Hepatocyte (in vitro differentiated cells): Measurements from ENCODE around the gene TAF1C. TPM values are rescaled to one million over a fixed set of nuclear protein-coding genes. Genes with fewer than 3 reads are reported as not detected.
A peak's percentile ranks its signal among the peaks of the same experiment; 100 is the strongest.

Experiments
- DNase-seq: peaks from one replicate; pipeline ENCODE4 v3.0.0-alpha.2; 2016; ENCODE audit warnings: low spot score
- H2AFZ ChIP-seq: fragments of 200-600 bp; sonication (generic); 2 replicates; pipeline ENCODE4 v1.6.0; 2016; ENCODE audit warnings: antibody characterized with exemption, mild to moderate bottlenecking
- H3K27ac ChIP-seq: fragments of 200-600 bp; sonication (generic); 2 replicates; pipeline ENCODE4 v1.5.1; 2016; ENCODE audit warnings: mild to moderate bottlenecking
- H3K27me3 ChIP-seq: fragments of 200-600 bp; sonication (generic); 2 replicates; pipeline ENCODE4 v1.6.1; 2016
- H3K36me3 ChIP-seq: fragments of 200-600 bp; sonication (generic); replicated peaks from 2 replicates; pipeline ENCODE4 v1.5.1; 2016; ENCODE audit warnings: low read depth; ENCODE audit not compliant: insufficient read depth
- H3K4me1 ChIP-seq: fragments of 200-600 bp; sonication (generic); 2 replicates; pipeline ENCODE4 v1.5.1; 2016; ENCODE audit warnings: mild to moderate bottlenecking, moderate library complexity; ENCODE audit not compliant: insufficient read depth
- H3K4me2 ChIP-seq: fragments of 200-600 bp; sonication (generic); 2 replicates; pipeline ENCODE4 v1.6.0; 2016
- H3K4me3 ChIP-seq: fragments of 200-600 bp; sonication (generic); 2 replicates; pipeline ENCODE4 v1.5.1; 2016; ENCODE audit warnings: mild to moderate bottlenecking
- H3K79me2 ChIP-seq: fragments of 200-600 bp; sonication (generic); 2 replicates; pipeline ENCODE4 v1.6.0; 2017; ENCODE audit warnings: mild to moderate bottlenecking
- H3K9me2 ChIP-seq: fragments of 200-600 bp; sonication (generic); replicated peaks from 2 replicates; pipeline ENCODE4 v1.6.0; 2017; ENCODE audit warnings: mild to moderate bottlenecking; ENCODE audit not compliant: insufficient read depth
- H3K9me3 ChIP-seq: fragments of 200-600 bp; sonication (generic); 2 replicates; pipeline ENCODE4 v1.5.1; 2016; ENCODE audit warnings: low read depth, mild to moderate bottlenecking
- H4K20me1 ChIP-seq: fragments of 200-600 bp; sonication (generic); 2 replicates; pipeline ENCODE4 v1.6.0; 2016; ENCODE audit warnings: mild to moderate bottlenecking; ENCODE audit not compliant: insufficient read depth, poor library complexity, severe bottlenecking
- EZH2 ChIP-seq: fragments of 200-600 bp; sonication (generic); IDR thresholded peaks from 2 replicates; pipeline ENCODE4 v1.6.1; 2016; ENCODE audit warnings: antibody characterized with exemption, mild to moderate bottlenecking, borderline replicate concordance
- EZH2phosphoT487 ChIP-seq: fragments of 200-600 bp; sonication (generic); IDR thresholded peaks from one replicate; pipeline ENCODE4 v1.6.1; 2018; ENCODE audit warnings: antibody characterized with exemption, mild to moderate bottlenecking, low read depth, moderate library complexity; ENCODE audit not compliant: unreplicated experiment, severe bottlenecking
- WGBS: methylation state at CpG from one replicate; pipeline ENCODE4 v1.1.6; 2016; ENCODE audit warnings: low lambda C conversion rate; ENCODE audit errors: missing lambda C conversion rate; 5-methylcytosine and 5-hydroxymethylcytosine counted together
- polyA plus RNA-seq: library from polyadenylated mRNA; unstranded; fragments of >200 nt; fragmentation: Nextera tagmentation; extraction: Ambion mirVana; gene quantifications from 2 replicates; pipeline ENCODE4 v1.2.1, GENCODE V29; 2016
- total RNA-seq: library from RNA; depleted of rRNA; stranded (reverse); fragments of >200 nt; gene quantifications from 2 replicates; pipeline ENCODE4 v1.2.3, GENCODE V29; 2014
- TF ChIP-seq, protein P1 (sequence below): fragments of 200-600 bp; sonication (generic); IDR thresholded peaks from 2 replicates; pipeline ENCODE4 v1.5.1; 2016; ENCODE audit warnings: antibody characterized with exemption, mild to moderate bottlenecking; ENCODE audit not compliant: poor library complexity

TAF1C gene
- total and polyA plus RNA-seq, 2 experiments from 2014 or later: 30.2 to 39.2 TPM

GRCh38 chr16:84181144-84181915 is 5.5 kb downstream of the TAF1C start:
- no peak overlapping the region for H3K4me2 ChIP-seq
- no peaks in the 10 kb centered on the region for H3K9me2 ChIP-seq
- DNase-seq: no peak
- no peak overlapping the region for H2AFZ ChIP-seq
- peaks cover 23% of the 10 kb centered on the region for H3K79me2 ChIP-seq
- H3K36me3 ChIP-seq: no peaks in the 10 kb centered on the region
- peaks cover 16% of the 10 kb centered on the region for H3K4me1 ChIP-seq
- no peaks in the 10 kb centered on the region for H3K27me3 ChIP-seq
- 98% methylated on average over 39 of the region's 41 CpGs for WGBS
- no peak overlapping the region for H3K4me3 ChIP-seq
- no peak overlapping the region for H3K27ac ChIP-seq
- TF ChIP-seq EZH2: no peak
- no peak for TF ChIP-seq EZH2phosphoT487
- TF ChIP-seq, protein P1, sequence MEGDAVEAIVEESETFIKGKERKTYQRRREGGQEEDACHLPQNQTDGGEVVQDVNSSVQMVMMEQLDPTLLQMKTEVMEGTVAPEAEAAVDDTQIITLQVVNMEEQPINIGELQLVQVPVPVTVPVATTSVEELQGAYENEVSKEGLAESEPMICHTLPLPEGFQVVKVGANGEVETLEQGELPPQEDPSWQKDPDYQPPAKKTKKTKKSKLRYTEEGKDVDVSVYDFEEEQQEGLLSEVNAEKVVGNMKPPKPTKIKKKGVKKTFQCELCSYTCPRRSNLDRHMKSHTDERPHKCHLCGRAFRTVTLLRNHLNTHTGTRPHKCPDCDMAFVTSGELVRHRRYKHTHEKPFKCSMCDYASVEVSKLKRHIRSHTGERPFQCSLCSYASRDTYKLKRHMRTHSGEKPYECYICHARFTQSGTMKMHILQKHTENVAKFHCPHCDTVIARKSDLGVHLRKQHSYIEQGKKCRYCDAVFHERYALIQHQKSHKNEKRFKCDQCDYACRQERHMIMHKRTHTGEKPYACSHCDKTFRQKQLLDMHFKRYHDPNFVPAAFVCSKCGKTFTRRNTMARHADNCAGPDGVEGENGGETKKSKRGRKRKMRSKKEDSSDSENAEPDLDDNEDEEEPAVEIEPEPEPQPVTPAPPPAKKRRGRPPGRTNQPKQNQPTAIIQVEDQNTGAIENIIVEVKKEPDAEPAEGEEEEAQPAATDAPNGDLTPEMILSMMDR: no peak
- no peaks in the 10 kb centered on the region for H3K9me3 ChIP-seq
- H4K20me1 ChIP-seq: no peaks in the 10 kb centered on the region

DNA sequence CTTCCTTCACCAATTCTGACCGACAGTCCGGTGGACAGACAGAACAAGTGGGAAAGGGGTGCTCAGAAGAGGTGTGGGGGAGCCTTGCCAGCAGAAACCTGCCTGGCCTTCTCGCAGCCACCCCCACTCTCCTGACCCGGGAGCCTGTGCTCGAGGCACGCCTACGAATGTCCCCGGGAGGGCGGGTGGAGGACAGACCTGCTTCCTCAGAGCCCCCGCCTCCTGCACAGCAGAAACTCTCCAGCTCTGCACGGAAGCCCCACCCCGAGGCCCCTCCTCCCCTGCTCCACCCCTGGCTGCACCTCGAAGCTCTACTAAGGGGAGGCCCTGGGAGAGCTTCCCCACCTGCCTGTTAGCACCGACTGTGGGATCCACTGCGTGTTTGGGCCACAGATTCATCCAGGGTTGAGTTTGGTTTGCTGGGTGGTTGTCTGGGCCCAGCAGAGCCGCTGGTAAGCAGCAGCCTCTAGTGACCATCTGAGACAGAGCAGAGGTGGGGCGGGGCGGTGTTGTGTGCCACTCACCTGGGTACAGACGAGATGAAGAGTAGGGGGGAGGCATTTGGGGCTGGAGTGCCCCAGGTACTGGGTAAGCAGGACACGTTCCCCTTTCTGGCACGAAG is 6.2 kb downstream of the TAF1C start:
- no peaks in the 10 kb centered on the region for H3K36me3 ChIP-seq
- TF ChIP-seq, protein P1: no peak
- no peak for TF ChIP-seq EZH2
- no peak for TF ChIP-seq EZH2phosphoT487
- no peaks in the 10 kb centered on the region for H4K20me1 ChIP-seq

DNA sequence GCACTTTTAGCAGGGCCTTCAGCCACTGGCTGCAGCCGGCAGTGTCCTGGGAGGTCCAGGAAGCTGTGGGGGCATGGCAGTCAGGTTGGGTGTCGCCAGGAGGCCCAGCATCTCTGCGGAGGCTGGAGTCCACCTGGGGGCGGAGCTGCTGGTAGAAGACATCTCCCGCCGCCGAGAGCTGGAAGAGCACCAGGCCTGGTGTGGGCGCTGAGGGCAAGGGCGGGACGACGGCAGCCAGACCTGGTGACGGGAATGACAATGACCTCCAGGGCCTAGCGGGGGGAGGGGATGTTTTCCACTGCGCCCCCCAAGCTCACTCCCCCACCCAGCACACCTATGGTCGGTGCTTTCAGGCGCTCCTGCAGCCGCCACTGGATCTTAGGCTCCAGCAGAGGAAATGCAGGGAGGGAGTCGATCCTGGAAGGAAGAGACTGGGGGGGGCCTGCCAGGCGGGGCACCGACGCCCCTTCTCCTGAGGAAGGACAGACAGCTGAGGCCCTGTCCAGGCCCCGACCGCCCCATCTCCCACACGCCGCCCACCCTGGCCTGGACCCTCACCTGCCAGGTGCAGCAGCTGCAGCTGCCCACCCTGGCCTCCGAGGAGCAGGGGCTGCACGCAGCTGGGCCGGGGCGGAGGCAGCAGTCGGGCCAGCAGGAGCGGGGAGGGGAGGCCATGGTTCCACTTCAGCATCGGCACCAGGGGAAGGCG is 7.1 kb downstream of the TAF1C start:
- peaks cover 7% of the 10 kb centered on the region for H3K79me2 ChIP-seq
- 95% methylated on average over 25 of the region's 33 CpGs for WGBS
- H4K20me1 ChIP-seq: no peaks in the 10 kb centered on the region
- H3K9me2 ChIP-seq: no peaks in the 10 kb centered on the region
- DNase-seq: no peak
- no peak overlapping the region for H2AFZ ChIP-seq
- no peak overlapping the region for H3K4me3 ChIP-seq
- TF ChIP-seq EZH2phosphoT487: no peak
- TF ChIP-seq, protein P1: no peak
- TF ChIP-seq EZH2: no peak
- H3K27ac ChIP-seq: no peak overlapping the region
- H3K27me3 ChIP-seq: no peaks in the 10 kb centered on the region
- H3K36me3 ChIP-seq: no peaks in the 10 kb centered on the region
- H3K9me3 ChIP-seq: no peaks in the 10 kb centered on the region
- no peak overlapping the region for H3K4me2 ChIP-seq
- peaks cover 15% of the 10 kb centered on the region for H3K4me1 ChIP-seq

More for the DNA sequence above, 6.2 kb downstream of the TAF1C start:
- Histone ChIP-seq H3K4me2 (no peak overlapping the region), H3K4me3 (no peak overlapping the region), H3K9me3 (no peaks in the 10 kb centered on the region), H3K4me1 (peaks cover 15% of the 10 kb centered on the region), H3K9me2 (no peaks in the 10 kb centered on the region), H2AFZ (no peak overlapping the region), H3K27ac (no peak overlapping the region), H3K79me2 (peaks cover 16% of the 10 kb centered on the region), H3K27me3 (no peaks in the 10 kb centered on the region)
- DNase-seq: peak; percentile 4
- WGBS: 94% methylated on average over 20 of the region's 21 CpGs
